Osteoblast (primary cell): ENCODE data around the gene ATP8A1. TPM values are rescaled to one million over a fixed set of nuclear protein-coding genes. Genes with fewer than 3 reads are reported as not detected.

ENCODE experiments used
- DNase-seq: peaks from one replicate; pipeline ENCODE4 v3.0.0; 2011; ENCODE audit warnings: low spot score, mixed read lengths; ENCODE audit not compliant: insufficient read length; ENCODE audit errors: missing footprints
- H2AFZ ChIP-seq: 2 replicates; pipeline ENCODE4 v1.6.0; 2011; ENCODE audit warnings: mild to moderate bottlenecking, low read length
- H3K27ac ChIP-seq: 2 replicates; pipeline ENCODE4 v1.5.1; 2011; ENCODE audit warnings: mild to moderate bottlenecking, low read depth, low read length, moderate library complexity
- H3K27me3 ChIP-seq: 2 replicates; pipeline ENCODE4 v1.6.0; 2012; ENCODE audit warnings: mild to moderate bottlenecking, control low read depth, inconsistent platforms, low read length, moderate library complexity; ENCODE audit not compliant: insufficient read depth
- H3K36me3 ChIP-seq: 2 replicates; pipeline ENCODE4 v1.5.1; 2011; ENCODE audit warnings: mild to moderate bottlenecking, low read length, control low read depth, moderate library complexity; ENCODE audit not compliant: insufficient read depth
- H3K4me1 ChIP-seq: 2 replicates; pipeline ENCODE4 v1.5.1; 2011; ENCODE audit warnings: mild to moderate bottlenecking, low read length, control low read depth, moderate library complexity; ENCODE audit not compliant: insufficient read depth
- H3K4me2 ChIP-seq: 2 replicates; pipeline ENCODE4 v1.6.0; 2011; ENCODE audit warnings: mild to moderate bottlenecking, low read length; ENCODE audit not compliant: insufficient read depth
- H3K4me3 ChIP-seq: fragments of 200-600 bp; sonication (generic); 3 replicates; pipeline ENCODE4 v1.5.1; 2012; ENCODE audit warnings: mild to moderate bottlenecking, low read length, inconsistent platforms; ENCODE audit not compliant: insufficient read depth
- H3K79me2 ChIP-seq: 2 replicates; pipeline ENCODE4 v1.6.0; 2012; ENCODE audit warnings: mild to moderate bottlenecking, low read length, control low read depth, inconsistent platforms; ENCODE audit not compliant: insufficient read depth
- H3K9me3 ChIP-seq: 2 replicates; pipeline ENCODE4 v1.5.1; 2011; ENCODE audit warnings: low read depth, low read length, control low read depth
- H4K20me1 ChIP-seq: 2 replicates; pipeline ENCODE4 v1.6.0; 2012; ENCODE audit warnings: mild to moderate bottlenecking, low read length, control low read depth; ENCODE audit not compliant: insufficient read depth
- total RNA-seq: library from RNA; depleted of rRNA; stranded (reverse); fragments of >200 nt; gene quantifications from 2 replicates; pipeline ENCODE4 v1.2.3, GENCODE V29; 2012
- TF ChIP-seq, protein P1 (sequence below): IDR thresholded peaks from 2 replicates; pipeline ENCODE4 v1.5.1; 2011; ENCODE audit warnings: mild to moderate bottlenecking, low read depth, low read length, moderate library complexity; ENCODE audit errors: extremely low read depth

Gene ATP8A1
- total RNA-seq, 1 donor: 2.5 TPM

DNA sequence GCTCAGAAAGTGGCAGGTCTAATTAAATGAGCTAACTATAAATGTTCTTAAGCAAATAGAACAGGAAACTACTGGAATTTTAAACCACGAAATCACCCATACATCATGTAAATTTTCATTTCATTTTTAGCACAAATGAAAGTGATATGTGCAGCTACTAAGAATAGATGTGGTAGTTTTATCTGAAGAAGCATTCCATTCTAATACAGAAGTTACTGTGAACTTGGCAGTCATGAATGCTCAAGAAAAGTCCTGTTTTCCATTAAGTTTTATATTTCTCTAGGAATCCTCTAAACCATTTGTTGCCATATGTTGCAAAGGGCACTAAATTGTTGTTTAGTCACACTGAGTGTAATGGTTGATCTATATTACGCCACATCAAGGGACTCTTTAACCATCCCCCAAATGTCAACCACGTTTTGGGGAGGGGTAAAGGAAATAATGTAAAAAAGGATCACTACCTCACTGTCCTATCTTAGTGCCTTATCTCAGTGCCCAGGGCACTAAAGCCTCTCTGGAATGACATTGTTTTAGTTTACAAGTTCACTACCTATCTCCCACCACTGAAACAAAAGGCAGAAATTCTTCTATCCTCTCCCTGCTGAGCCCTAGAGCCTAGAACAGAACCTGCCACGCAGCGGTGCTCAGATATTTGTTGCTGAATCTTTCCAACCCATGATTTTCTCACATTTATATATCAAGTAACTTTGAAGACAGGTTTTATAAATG, 141.6 kb downstream of the ATP8A1 start:
- H3K4me3 ChIP-seq: no peak overlapping the region
- H3K9me3 ChIP-seq: no peaks in the 10 kb centered on the region
- no peak overlapping the region for H2AFZ ChIP-seq
- H3K79me2 ChIP-seq: no peaks in the 10 kb centered on the region
- H3K4me1 ChIP-seq: no peaks in the 10 kb centered on the region
- H4K20me1 ChIP-seq: no peaks in the 10 kb centered on the region
- no peaks in the 10 kb centered on the region for H3K27me3 ChIP-seq
- TF ChIP-seq, protein P1, sequence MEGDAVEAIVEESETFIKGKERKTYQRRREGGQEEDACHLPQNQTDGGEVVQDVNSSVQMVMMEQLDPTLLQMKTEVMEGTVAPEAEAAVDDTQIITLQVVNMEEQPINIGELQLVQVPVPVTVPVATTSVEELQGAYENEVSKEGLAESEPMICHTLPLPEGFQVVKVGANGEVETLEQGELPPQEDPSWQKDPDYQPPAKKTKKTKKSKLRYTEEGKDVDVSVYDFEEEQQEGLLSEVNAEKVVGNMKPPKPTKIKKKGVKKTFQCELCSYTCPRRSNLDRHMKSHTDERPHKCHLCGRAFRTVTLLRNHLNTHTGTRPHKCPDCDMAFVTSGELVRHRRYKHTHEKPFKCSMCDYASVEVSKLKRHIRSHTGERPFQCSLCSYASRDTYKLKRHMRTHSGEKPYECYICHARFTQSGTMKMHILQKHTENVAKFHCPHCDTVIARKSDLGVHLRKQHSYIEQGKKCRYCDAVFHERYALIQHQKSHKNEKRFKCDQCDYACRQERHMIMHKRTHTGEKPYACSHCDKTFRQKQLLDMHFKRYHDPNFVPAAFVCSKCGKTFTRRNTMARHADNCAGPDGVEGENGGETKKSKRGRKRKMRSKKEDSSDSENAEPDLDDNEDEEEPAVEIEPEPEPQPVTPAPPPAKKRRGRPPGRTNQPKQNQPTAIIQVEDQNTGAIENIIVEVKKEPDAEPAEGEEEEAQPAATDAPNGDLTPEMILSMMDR: no peak
- no peak overlapping the region for H3K4me2 ChIP-seq
- H3K36me3 ChIP-seq: no peaks in the 10 kb centered on the region
- no peak overlapping the region for H3K27ac ChIP-seq
- no peak for DNase-seq

DNA sequence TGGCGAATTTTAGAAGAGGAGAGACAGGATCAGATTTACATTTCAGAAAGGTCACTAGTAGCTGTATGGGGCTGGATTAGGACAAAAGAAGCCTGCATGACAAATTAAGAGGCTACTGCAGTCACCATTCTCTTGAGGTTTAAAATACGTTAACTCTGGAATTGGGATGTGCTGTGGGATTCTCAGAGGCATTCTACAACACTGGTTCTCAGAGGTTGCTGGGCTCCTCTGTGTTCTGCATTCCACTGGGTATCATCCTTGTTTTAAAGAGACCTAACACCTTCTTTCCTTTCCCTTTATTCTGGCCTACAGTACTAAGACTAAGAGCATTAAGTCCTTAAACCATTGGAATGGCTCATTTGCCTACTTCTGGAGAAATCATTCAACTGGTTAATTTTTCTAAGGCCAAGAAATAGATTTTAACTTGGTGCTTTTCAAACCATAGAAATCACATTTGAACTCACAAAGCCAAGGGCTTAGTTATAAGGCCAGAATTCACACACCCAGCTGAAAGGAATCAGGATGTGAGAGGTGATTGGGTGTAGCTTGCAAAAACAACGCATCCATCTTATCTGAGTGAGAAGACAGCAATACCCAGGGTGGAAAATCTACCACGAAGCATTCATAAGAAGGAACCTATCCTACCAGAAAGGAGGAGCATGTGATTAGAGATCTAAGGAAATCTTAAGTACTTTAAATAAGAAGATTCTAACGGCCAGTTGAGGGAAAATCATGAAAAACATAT, 143.0 kb downstream of the ATP8A1 start:
- H3K27me3 ChIP-seq: no peaks in the 10 kb centered on the region
- H3K27ac ChIP-seq: no peak overlapping the region
- H4K20me1 ChIP-seq: no peaks in the 10 kb centered on the region
- no peak overlapping the region for H3K4me2 ChIP-seq
- H3K9me3 ChIP-seq: no peaks in the 10 kb centered on the region
- H3K79me2 ChIP-seq: no peaks in the 10 kb centered on the region
- H3K4me3 ChIP-seq: no peak overlapping the region
- no peak for DNase-seq
- no peaks in the 10 kb centered on the region for H3K4me1 ChIP-seq
- no peak overlapping the region for H2AFZ ChIP-seq
- no peaks in the 10 kb centered on the region for H3K36me3 ChIP-seq
- TF ChIP-seq, protein P1: no peak

DNA sequence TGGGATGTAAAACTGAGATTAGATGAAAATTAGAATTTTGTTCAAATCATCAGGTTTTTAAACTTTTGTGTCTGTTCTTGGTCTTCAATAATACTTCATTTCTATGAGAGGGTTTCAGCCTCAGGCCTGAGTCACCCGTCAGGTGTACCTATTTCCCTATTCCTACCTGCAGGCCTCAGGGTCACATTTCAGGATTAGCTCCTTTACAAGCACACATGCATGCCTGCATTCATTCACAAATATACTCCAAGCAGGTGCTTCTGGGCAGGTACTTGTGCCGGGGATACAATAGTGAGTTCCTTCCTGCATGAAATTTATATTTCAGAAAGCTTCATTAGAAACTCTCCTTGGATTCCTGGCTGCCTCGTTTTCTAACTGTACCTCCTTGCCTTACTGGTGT, 144.7 kb downstream of the ATP8A1 start:
- Histone ChIP-seq H3K9me3 (no peaks in the 10 kb centered on the region), H3K27me3 (no peaks in the 10 kb centered on the region), H3K4me2 (no peak overlapping the region), H4K20me1 (no peaks in the 10 kb centered on the region), H3K36me3 (no peaks in the 10 kb centered on the region), H3K4me1 (no peaks in the 10 kb centered on the region), H2AFZ (no peak overlapping the region), H3K4me3 (no peak overlapping the region), H3K27ac (no peak overlapping the region), H3K79me2 (no peaks in the 10 kb centered on the region)
- DNase-seq: no peak
- TF ChIP-seq, protein P1: no peak

DNA sequence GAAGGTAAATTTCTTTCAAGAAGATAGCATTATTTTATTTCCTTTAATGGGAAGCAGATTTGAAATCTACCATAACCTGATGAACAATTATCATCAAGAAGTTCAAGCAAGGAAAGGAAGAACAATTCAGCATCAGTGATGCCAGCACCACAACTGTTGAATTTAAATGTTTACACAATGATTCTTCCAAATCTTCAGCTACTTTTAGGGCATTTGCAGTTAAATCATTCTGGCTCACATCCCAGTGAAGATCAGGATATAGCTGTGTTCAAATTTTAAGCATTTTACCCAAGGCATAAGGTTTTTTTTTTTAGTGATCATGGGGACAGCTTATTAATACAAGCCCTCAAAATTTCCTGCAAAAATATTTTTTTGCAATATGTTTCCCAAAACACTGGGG, 146.7 kb downstream of the ATP8A1 start:
- Histone ChIP-seq H3K36me3 (no peaks in the 10 kb centered on the region), H4K20me1 (no peaks in the 10 kb centered on the region), H3K9me3 (no peaks in the 10 kb centered on the region), H3K4me2 (no peak overlapping the region), H3K4me1 (no peaks in the 10 kb centered on the region), H3K27ac (no peak overlapping the region), H3K79me2 (no peaks in the 10 kb centered on the region), H3K27me3 (no peaks in the 10 kb centered on the region), H2AFZ (no peak overlapping the region), H3K4me3 (no peak overlapping the region)
- no peak for DNase-seq
- TF ChIP-seq, protein P1: no peak
